ENCODE data around the gene TAF1D.

DNA sequence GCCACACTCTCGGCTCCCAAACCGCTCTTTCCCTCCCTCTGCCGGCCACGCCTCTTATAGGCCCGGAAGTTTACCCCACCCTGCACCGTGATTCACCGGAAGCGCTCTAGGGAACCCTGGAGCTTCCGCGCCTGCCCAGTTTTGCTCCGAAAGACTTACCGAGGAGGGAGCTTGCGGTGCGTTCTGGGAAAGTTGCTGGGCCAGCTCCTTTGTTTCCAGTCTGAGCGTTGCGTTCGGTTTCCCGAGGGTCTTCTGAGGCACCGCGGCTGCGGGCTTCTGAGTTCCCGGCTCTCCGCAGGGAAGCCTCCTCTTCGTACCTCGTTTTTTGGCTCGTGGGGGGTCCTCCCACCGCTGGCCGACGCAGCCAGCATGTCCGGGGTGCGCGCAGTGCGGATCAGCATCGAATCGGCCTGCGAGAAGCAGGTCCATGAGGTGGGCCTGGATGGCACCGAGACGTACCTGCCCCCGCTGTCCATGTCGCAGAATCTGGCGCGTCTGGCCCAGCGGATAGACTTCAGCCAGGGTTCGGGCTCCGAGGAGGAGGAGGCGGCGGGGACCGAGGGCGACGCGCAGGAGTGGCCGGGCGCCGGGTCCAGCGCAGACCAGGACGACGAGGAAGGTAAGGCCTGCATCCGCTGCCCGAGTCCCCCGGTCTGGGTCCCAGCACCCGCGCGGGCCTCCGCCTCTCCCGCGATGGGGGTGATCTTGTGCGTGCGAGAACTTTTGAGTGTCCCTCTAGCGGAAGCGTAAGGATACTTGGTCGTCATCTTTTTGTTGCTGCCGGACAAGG is 43.0 kb upstream of the TAF1D start, which contains the start of gene MED17:
- no peak for TF ChIP-seq EZH2 (IDR thresholded peaks at IDR 0.05)
- peak; percentile 99 for TF ChIP-seq POLR2AphosphoS5 (IDR thresholded peaks at IDR 0.05; ENCODE audit: borderline replicate concordance, low read depth, low read length)

Data from SK-N-MC (cell line).